ENCODE measurements around the gene PEAK3.

PEAK3 gene, protein sequence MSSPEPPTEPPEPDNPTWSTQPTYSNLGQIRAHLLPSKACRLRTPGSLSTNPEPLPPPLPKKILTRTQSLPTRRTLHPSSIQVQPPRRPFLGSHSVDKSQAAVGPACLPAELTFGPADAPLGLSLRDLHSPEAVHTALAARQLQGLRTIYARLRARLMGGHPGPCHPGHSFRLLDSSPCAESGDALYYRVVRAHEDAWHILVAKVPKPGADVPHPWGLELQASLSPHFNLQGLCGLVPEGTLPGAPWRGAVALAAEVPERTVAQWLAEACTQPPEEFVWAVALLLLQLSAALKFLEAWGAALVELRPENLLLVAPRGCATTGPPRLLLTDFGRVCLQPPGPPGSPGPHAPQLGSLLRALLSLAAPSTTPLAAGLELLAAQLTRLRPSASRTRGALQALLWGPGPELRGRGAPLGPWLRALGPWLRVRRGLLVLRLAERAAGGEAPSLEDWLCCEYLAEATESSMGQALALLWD

DNA sequence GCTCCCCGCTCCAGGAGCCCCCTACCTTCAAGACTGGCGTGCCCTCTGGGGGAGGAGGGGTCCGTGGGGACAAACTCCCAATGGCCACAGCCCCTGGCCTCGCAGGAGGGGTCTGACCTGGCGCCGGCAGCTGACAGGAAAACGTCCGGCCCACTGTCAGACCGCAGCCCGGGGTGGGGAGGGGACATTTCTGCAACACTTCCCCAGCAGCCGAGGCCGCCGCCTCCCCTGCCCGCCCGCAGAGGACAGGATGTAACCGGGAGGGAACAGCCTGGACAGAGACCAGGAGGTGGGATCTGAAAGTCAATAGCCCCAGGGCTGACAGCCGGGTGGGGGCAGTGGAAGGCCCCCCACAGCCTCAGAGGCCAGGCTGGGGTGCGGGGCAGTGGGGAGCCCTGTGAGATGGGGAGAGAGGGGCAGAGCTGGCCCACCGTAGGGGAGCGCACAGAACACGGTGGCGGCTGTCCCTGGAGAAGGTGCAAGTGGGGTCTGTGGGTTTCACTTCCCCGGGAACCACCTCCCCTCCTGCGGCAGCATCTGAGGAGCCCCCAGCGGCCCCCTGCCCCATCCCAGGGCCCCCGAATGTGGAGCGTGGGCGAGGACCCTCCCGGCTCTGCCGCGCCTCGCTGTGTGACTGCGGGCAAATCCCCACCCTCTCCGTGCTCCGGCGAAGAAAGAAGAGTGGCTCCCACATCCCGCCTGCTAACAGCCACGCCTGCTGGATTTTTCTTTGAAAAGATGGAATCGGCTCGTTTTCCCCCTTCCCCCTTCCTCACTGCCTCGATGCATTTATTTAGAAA is at the start of gene PEAK3:
TSS of gene PEAK3 (minus strand) at position 114 of the 800 bp plus-strand sequence. CDS start 1,244 bp downstream, outside the sequence.
- DNase-seq (ENCODE audit: insufficient read length, low spot score) = peak; percentile 44
- peak; percentile 68 for FAIRE-seq

DNA sequence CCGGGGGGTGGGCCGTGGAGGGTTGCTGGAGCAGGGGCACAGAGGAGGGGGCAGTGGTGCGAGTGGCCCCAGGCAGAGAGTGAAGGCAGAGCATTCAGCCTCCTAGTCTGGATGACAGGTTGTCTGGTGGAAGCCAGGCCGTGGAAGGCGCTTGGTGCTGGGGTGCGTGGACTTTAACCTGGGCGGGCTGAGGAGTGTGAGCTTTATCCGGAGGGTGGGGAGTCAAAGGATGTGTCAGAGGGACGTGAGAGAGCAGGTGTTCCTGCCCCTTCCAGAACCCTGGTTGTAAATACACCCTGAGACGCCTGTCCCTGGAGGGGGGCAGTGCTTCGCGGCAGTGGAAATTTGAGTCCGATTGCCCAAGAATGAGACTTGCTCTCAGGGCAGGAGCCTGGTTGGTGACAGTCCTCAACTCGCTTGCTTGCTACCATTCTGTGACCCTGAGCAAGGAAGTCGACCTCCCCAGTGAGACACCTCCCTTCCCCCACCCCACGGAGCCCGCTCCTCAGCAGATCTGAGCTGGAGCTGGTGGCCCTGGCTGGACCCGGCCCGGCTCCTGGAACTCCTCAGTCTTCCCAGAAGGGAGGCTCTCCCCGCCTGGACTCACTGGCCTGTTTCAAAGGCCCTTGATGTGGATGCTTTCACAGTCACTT is 48.8 kb upstream of the PEAK3 start:
- DNase-seq (ENCODE audit: insufficient read length, low spot score) = no peak

DNA sequence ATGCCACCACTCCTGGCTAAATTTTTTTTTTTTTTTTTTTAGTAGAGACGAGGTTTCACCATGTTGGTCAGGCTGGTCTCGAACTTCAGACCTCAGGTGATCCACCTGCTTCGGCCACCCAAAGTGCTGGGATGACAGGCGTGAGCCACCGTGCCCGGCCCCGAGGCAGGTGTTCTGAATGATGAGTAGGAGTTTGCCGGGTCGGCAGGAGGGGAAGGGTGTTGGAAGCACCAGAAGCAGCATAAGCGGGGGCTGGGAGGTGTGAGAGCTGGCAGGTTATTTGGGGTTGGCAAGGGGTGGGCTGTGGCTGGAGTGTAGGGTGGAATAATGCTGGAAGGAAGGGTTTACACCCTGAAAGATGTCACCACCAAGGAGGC is 48.3 kb upstream of the PEAK3 start:
- DNase-seq (ENCODE audit: insufficient read length, low spot score) (no peak), FAIRE-seq (no peak)

More for the DNA sequence above, 48.8 kb upstream of the PEAK3 start:
- no peak for FAIRE-seq

DNA sequence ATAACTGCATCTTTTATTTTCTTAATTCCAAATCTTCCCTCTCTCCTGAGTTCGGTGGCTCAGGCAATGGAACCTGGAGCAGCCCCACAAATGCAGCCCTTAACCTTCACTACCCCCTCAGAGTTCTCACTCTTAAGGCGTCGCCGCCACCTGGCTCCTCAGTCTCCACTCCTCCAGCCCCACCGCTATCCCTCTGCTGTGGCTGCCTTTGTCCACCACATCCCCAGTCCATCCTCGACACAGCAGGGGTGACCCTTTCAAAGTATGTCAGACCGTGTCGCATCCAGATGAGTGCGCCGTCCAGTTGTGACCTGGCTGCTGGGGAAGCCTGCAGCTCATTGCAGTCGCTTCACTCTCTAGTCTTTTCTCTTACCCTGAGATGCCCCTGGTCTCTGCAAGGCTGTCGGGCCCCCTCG is 47.5 kb upstream of the PEAK3 start:
- DNase-seq (ENCODE audit: insufficient read length, low spot score) (no peak), FAIRE-seq (no peak)

DNA sequence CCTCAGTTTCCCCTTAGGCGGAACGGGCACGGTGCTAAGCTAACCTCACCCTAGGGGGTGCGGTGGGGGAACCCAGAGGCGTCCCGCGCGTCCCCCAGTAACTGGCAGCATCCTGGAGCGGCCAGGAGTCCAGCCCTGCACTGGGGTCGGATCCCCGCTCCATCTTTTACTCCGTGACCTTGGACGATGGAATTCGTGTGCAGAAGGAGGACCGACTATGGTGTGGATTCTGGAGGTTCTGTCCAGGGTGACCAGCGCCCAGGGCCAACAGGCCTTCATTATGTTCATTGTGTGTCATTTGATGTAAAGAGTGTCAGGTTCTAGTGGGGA is 47.1 kb upstream of the PEAK3 start:
- FAIRE-seq (no peak), DNase-seq (ENCODE audit: insufficient read length, low spot score) (no peak)

DNA sequence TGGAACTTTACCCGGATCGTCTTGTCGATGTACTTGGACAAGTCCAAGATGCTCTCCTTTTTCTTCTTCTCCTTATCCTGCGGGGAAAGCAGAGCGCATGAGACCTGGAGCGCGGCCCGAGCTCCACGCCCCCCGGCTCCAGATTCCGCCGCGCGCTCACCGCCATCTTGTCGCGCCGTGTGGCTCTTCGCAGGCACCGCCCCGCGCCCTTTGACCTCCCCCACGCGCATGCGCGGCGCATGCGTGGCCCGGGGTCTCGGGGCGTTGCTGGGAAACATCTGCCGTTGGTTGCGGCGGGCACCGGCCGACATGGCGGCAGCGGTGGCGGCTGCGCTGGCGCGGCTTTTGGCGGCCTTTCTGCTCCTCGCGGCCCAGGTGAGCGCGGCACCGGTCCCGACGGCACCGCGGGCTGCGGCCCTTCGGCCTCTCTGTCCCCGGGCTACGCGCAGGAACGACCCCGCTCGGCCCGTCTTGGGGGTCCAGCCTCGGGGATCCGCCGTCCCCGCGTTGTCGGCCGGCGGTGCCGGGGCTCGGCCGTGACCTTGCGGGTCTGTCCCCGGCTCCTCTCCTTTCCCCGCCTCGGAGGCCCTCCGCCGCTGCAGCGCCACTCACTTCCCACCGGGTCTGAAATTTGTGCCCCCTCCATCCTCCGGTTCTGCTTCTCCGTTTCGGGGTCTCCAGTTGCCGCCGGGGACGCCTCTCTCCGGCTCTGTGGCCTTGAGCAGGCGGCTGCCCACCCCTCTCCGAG is 46.6 kb upstream of the PEAK3 start, which contains the start of the genes LSM7 and SPPL2B:
TSS of gene LSM7 (minus strand) at position 186 of the 748 bp plus-strand sequence. CDS start at position 166, 20 bp downstream.
TSS of gene SPPL2B (plus strand) at position 284 of the 748 bp plus-strand sequence. CDS start at position 310, 26 bp downstream.
- peak; percentile 97 for DNase-seq (ENCODE audit: insufficient read length, low spot score)
- peak; percentile 80 for FAIRE-seq

DNA sequence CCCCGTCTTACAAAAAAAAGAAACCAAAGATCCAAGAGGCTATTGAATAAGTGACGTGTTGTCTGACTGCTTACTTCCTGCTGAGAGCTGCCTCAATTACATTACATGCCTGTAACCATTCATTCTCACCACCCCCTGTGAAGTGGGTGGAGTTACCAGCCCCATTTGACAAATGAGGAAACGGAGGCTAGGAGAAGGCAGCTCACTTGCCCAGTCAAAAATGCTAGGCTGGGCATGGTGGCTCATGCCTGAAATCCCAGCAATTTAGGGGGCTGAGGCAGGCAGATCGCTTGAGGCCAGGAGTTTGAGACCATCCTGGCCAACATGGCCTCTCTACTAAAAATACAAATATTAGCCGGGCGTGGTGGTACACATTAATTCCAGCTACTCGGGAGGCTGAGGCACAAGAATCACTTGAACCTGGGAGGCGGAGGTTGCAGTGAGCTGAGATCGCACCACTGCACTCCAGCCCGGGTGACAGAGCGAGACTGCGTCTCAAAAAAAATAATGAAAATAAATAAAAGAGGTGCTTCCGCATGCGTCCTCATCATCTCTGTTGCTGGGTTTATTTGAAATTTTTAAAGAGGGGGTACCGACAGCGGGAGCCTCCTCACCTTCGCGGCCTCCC is 45.9 kb upstream of the PEAK3 start:
- peak; percentile 31 for FAIRE-seq
- DNase-seq (ENCODE audit: insufficient read length, low spot score) = no peak

DNA sequence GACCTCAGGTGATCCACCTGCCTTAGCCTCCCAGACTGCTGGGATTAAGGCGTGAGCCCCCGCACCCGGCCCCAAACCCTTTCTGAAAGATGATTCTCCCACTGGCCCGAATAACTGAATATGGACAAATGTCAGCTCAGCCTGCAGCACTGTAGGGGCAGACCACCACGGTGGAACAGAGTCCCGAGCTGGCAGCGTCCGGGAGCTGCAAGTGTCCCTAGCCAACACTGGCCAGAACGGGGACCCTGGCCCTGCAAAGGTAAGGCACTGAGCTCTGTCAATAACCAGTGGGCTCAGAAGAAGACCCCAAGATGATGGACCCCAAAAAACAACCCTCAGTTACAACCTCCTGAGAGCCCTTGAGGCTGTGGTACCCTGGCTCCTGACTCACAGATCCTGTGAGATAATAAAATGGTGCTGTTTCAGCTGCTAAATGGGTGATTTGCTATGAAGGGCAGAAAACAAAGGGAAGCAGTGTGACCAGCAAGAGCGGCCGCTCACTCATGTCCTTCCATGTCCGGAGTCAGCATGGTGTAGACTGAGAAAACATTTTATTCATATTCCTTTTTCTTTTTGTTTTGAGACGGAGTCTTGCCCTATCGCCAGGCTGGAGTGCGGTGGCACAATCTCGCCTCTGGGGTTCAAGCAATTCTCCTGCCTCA is 44.9 kb upstream of the PEAK3 start:
- no peak for DNase-seq (ENCODE audit: insufficient read length, low spot score)
- FAIRE-seq = no peak

DNA sequence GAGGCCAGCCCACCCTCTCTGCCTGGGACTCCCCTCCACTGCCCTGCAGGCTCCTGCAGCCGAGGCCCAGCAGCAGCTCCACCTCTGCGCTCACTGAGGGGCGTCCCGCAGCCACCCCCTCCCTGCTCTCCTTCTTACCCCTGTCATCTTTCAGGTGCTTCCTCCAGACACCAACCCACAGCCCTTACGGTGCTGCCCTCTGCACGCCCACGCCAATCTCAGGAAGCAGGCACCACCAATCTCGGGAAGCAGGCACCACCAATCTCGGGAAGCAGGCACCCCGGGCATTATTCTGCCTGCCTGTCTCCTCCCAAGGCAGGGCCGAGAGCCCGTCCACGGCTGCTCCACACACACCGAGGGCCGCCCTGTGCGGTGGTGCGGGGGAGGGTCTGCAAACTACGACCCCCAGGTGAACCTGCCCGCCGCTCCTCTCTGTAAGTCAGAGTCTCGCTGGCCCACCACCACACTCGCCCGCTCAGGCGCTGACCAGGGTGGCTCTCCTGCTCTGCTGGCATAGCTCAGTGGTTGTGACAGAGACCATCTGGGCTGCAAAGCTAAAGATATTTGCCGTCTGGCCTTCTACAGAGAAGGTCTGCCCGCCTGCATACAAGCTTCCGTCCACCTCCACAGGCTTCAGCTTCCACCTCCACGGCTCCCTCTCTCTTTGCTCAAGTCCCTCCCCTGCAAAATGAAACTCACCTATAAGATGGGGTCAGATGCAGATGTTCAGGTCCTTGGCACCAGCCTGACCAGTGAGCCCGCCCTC is 43.5 kb upstream of the PEAK3 start:
- DNase-seq (ENCODE audit: insufficient read length, low spot score) = no peak
- FAIRE-seq = no peak

DNA sequence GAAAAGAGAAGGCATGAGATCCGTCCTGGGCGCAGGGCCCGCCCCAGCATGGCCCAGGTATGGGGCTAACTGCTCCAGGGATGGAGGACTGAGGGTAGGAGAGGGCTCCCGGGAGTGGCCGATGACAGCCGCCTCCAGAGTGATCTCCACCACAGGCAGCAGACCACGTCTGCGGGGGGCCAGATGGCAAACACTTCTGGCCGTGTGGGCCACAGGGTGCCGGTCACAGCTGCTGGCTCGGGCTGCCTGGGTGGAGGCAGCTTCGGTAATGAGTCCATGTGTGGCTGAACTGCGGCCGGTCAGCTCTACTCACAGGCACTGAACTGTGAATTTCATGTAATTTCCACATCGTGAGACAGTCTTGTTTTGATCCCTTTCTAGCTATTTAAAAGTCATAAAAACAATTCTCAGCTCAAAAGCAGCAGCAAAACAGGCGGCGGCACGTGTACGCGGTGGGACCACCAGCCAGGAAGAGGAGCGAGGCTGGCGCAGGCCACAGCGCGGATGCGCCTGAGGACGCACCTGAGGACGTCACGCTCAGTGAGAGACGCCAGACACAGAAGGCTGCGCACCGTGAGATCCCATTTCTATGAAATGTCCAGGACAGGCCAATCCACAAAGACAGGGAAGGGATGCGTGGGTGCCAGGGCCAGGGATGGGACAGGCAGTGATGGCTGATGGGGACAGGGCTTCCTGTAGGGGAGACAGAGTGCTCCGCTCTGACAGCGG is 42.4 kb upstream of the PEAK3 start:
- DNase-seq (ENCODE audit: insufficient read length, low spot score) (no peak), FAIRE-seq (no peak)

DNA sequence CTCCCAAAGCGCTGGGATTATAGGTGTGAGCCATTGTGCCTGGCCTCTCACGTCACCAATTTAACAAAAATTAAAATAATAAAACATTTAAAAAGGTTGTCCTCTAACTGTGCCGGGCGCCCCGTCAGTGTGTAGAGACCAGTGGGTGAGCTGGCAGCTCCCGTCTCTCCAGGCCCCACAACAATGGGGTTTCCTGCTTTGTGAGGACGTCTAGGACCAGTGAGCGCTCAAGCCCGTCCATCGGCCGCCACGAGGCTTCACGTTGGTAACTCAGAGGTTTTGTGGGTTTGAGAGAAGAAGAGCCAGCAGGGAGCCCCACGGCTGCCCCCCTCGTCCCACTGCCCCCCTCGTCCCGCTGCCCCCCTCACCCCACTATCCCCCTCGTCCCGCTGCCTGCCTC is 41.7 kb upstream of the PEAK3 start:
- no peak for DNase-seq (ENCODE audit: insufficient read length, low spot score)
- no peak for FAIRE-seq

DNA sequence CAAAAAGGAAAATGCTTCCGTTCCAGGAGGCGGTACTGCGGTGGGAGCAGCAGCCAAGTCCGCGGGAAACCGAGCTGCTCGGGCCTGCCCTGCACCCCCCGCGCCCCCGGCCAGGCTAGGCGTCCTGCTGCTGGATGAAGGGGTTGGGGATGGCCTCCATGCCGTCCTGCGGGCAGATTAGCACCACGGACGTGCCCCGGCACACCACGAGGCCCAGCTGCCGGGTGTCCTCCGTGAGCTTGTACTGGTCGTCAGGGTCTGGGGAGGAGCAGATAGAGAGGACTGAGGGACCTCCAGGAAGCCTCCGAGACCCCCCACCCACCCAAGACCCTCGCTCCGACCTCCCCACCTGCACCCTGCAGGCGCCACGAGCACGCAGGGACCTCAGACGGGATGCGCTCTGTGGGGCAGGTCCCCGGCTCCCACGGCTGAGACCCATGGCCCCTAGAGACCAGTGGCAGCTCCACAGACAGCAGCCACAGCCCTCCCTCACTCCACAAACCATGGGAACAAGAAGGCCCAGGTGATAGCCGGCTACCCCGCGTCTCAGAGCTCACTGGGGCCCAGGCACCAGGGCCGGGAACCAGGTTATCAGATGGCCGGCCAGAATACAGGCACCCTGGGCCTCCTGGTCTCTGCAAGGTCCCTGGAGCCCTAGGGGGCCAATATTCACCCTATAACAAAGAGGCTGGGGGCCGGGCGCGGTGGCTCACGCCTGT is 39.7 kb upstream of the PEAK3 start:
- DNase-seq (ENCODE audit: insufficient read length, low spot score) = no peak
- FAIRE-seq = no peak

DNA sequence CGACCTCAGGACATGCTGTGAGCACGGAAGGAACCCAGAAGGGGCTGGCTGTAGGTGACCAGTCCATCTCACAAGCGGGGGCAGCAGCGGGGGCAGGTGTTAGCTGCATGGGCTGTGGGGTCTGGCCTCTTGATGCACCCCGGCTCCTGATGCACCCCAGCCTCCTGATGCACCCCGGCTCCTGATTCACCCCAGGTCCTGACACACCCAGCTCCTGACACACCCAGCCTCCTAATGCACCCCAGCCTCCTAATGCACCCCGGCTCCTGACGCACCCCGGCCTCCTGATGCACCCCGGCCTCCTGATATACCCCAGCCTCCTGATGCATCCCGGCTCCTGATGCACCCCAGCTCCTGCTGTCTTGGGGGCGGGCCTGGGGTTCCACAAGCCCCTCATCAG is 39.0 kb upstream of the PEAK3 start:
- FAIRE-seq (no peak), DNase-seq (ENCODE audit: insufficient read length, low spot score) (no peak)

DNA sequence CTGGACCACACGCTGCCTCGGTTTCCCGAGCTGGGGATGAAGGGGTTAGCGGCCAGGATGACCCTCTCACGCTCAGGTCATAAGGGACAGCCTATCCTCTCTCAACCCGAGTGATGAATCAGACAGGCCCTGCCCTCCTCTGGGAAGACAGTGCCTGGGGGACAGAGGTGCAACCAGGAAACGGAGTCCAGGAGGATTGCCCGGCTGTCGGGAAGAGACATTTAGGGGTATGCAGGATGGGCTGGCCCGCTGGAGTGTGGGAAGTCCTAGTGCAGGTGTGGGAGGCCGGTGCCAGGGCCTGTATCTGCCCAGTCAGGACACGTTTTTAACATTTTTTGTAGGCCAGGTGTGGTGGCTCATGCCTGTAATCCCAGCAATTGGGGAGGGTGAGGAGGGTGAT is 38.1 kb upstream of the PEAK3 start:
- DNase-seq (ENCODE audit: insufficient read length, low spot score) (no peak), FAIRE-seq (no peak)

DNA sequence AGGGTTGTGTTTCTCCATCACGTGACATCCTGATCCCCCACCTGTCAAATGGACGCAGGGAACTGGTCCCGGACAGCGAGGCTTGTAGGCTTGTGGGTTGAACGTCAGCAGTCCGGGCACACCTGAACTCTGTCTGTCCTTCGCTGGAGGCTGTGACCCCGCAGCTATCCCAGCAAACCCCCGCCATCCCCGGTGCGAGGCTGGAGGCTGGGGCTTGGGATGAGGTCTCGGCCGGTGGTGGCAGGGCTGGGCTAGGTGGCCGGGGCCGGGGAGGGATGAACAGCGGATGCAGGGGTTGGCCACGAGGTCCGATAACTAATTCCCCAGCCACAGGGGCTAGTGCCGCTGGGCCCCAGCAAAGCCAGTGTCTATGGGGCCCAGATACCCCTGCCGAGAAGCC is 37.6 kb upstream of the PEAK3 start:
- FAIRE-seq = no peak
- no peak for DNase-seq (ENCODE audit: insufficient read length, low spot score)

DNA sequence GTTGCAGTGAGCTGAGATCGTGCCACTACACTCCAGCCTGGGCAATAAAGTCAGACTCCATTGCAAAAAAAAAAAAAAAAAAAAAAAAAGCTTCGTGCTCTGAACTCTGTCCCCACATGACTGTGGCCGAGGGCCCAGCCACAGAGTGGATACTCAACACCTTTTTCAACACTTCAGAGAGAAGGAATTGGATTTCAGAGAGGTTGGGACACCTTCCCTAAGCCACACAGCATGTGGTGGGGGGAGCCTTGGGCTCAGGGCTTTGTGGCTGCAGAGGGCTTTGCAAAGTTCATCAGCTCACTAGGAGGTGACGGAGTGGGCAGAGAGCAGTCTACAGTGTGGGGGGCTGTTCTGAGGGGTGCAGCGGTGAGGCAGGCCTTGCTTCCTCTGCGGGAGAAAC is 36.9 kb upstream of the PEAK3 start:
- DNase-seq (ENCODE audit: insufficient read length, low spot score) (no peak), FAIRE-seq (no peak)

DNA sequence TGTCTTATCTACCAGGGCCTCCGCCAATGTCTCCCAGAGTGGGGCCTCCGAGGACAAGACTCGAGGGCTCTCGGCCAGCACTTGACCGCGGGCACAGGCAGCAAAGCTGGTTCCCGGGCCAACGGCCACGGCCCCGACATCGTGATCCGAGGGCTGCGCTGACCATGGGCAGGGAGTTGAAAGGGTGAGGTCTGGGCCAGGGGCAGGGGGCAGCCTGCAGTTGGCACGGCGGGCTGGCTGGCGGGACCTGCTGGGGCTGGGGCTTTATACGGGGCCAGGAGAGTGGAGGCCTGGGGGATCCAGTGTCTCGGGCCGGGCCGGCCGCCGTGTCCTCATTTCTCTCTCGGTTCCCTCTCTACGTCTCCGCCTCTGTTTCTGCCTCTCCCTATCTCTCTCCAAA is 35.8 kb upstream of the PEAK3 start:
- FAIRE-seq = no peak
- no peak for DNase-seq (ENCODE audit: insufficient read length, low spot score)
